WTC11 (cell line): ENCODE results near the gene SYT13. TPM values are rescaled to one million over a fixed set of nuclear protein-coding genes. Genes with fewer than 3 reads are reported as not detected.
A peak's percentile ranks its signal among the peaks of the same experiment; 100 is the strongest.

ENCODE experiments used
- ATAC-seq: fragments of 200-7000 bp; cut with Tn5 transposase; 2 replicates; pipeline ENCODE4 v1.10.0; 2021; ENCODE audit warnings: mild to moderate bottlenecking, moderate library complexity
- CTCF ChIA-PET: fragments of 300-600 bp; sonication (Branson Sonifier 250); formaldehyde crosslinking; loops from one replicate; lab custom pipeline; 2021; ENCODE audit warnings: antibody characterized with exemption; lab: Charles Lee
- POLR2A ChIA-PET: fragments of 350-600 bp; sonication (Branson Sonifier 250); formaldehyde crosslinking; loops from one replicate; lab custom pipeline; 2021; ENCODE audit warnings: antibody characterized with exemption; lab: Charles Lee
- DNase-seq: peaks from one replicate; pipeline ENCODE4 v3.0.0; 2021; ENCODE audit warnings: low spot score
- H3K27ac Mint-ChIP-seq: 2 replicates; pipeline ENCODE4 v1.8.0; 2021; ENCODE audit warnings: mixed read lengths
- H3K27me3 Mint-ChIP-seq: 2 replicates; pipeline ENCODE4 v1.8.0; 2021; ENCODE audit warnings: low read depth, mild to moderate bottlenecking, moderate library complexity, mixed read lengths
- H3K36me3 Mint-ChIP-seq: 2 replicates; pipeline ENCODE4 v1.8.0; 2021; ENCODE audit warnings: mixed read lengths
- H3K4me1 Mint-ChIP-seq: 2 replicates; pipeline ENCODE4 v1.8.0; 2022; ENCODE audit warnings: mixed read lengths
- H3K4me3 Mint-ChIP-seq: 2 replicates; pipeline ENCODE4 v1.8.0; 2021; ENCODE audit warnings: mild to moderate bottlenecking, moderate library complexity, mixed read lengths
- H3K9me3 Mint-ChIP-seq: 2 replicates; pipeline ENCODE4 v1.8.0; 2021; ENCODE audit warnings: mixed read lengths
- CREM ChIP-seq: sonication (generic); formaldehyde crosslinking; IDR thresholded peaks from 2 replicates; pipeline ENCODE4 v1.8.1; 2022; ENCODE audit warnings: mild to moderate bottlenecking, missing genetic modification reagents, moderate library complexity
- CTCF ChIP-seq: fragments of 200-600 bp; IDR thresholded peaks from 2 replicates; pipeline ENCODE4 v1.8.0; 2022; ENCODE audit warnings: antibody characterized with exemption
- E2F5 ChIP-seq: sonication (generic); formaldehyde crosslinking; IDR thresholded peaks from 2 replicates; pipeline ENCODE4 v1.8.1; 2022; ENCODE audit warnings: mild to moderate bottlenecking, moderate library complexity, missing genetic modification reagents
- FOXP1 ChIP-seq: sonication (generic); formaldehyde crosslinking; IDR thresholded peaks from 2 replicates; pipeline ENCODE4 v1.8.0; 2022; ENCODE audit warnings: missing genetic modification reagents, mild to moderate bottlenecking, moderate library complexity, borderline replicate concordance
- FOXP4 ChIP-seq: sonication (generic); formaldehyde crosslinking; IDR thresholded peaks from 2 replicates; pipeline ENCODE4 v1.8.0; 2022; ENCODE audit warnings: mild to moderate bottlenecking, missing genetic modification reagents
- KAT7 ChIP-seq: sonication (generic); formaldehyde crosslinking; IDR thresholded peaks from 2 replicates; pipeline ENCODE4 v1.8.1; 2023; ENCODE audit warnings: missing genetic modification reagents, mild to moderate bottlenecking, borderline replicate concordance
- NFATC4 ChIP-seq: fragments of 250-450 bp; sonication (Bioruptor Pico); IDR thresholded peaks from 2 replicates; pipeline ENCODE4 v1.9.0; 2021; ENCODE audit warnings: mild to moderate bottlenecking
- NFYB ChIP-seq: sonication (generic); formaldehyde crosslinking; conservative IDR thresholded peaks from 2 replicates; pipeline ENCODE4 v1.8.0; 2022; ENCODE audit warnings: low read depth, missing genetic modification reagents
- NR1H2 ChIP-seq: sonication (generic); formaldehyde crosslinking; IDR thresholded peaks from 2 replicates; pipeline ENCODE4 v1.9.0; 2021; ENCODE audit warnings: mild to moderate bottlenecking, moderate library complexity, missing genetic modification reagents
- PREB ChIP-seq: sonication (generic); formaldehyde crosslinking; IDR thresholded peaks from 2 replicates; pipeline ENCODE4 v1.8.1; 2022; ENCODE audit warnings: mild to moderate bottlenecking, missing genetic modification reagents, moderate library complexity, borderline replicate concordance
- SMAD3 ChIP-seq: sonication (generic); formaldehyde crosslinking; IDR thresholded peaks from 2 replicates; pipeline ENCODE4 v1.8.0; 2022; ENCODE audit warnings: missing genetic modification reagents, mild to moderate bottlenecking, borderline replicate concordance
- SOX15 ChIP-seq: fragments of 250-450 bp; sonication (Bioruptor Pico); IDR thresholded peaks from 2 replicates; pipeline ENCODE4 v1.9.0; 2021; ENCODE audit warnings: mild to moderate bottlenecking
- SP1 ChIP-seq: sonication (generic); formaldehyde crosslinking; conservative IDR thresholded peaks from 2 replicates; pipeline ENCODE4 v1.8.1; 2022; ENCODE audit warnings: missing genetic modification reagents
- STAT6 ChIP-seq: sonication (generic); formaldehyde crosslinking; conservative IDR thresholded peaks from 2 replicates; pipeline ENCODE4 v1.8.1; 2023; ENCODE audit warnings: mild to moderate bottlenecking, low read depth, missing genetic modification reagents, moderate library complexity
- USF2 ChIP-seq: sonication (generic); formaldehyde crosslinking; IDR thresholded peaks from 2 replicates; pipeline ENCODE4 v1.8.1; 2023; ENCODE audit warnings: mild to moderate bottlenecking, missing genetic modification reagents, moderate library complexity
- ZBTB43 ChIP-seq: sonication (generic); formaldehyde crosslinking; IDR thresholded peaks from 2 replicates; pipeline ENCODE4 v1.8.1; 2023; ENCODE audit warnings: mild to moderate bottlenecking, missing genetic modification reagents
- ZMAT4 ChIP-seq: fragments of 250-450 bp; sonication (Bioruptor Pico); IDR thresholded peaks from 2 replicates; pipeline ENCODE4 v1.9.0; 2021; ENCODE audit warnings: mild to moderate bottlenecking
- ZNF121 ChIP-seq: sonication (generic); formaldehyde crosslinking; IDR thresholded peaks from 2 replicates; pipeline ENCODE4 v1.8.0; 2023; ENCODE audit warnings: missing genetic modification reagents
- ZNF232 ChIP-seq: sonication (generic); formaldehyde crosslinking; IDR thresholded peaks from 2 replicates; pipeline ENCODE4 v1.8.0; 2022; ENCODE audit warnings: mild to moderate bottlenecking, missing genetic modification reagents
- ZNF396 ChIP-seq: fragments of 250-450 bp; sonication (Bioruptor Pico); IDR thresholded peaks from 2 replicates; pipeline ENCODE4 v1.8.0; 2021; ENCODE audit warnings: mild to moderate bottlenecking, moderate library complexity, borderline replicate concordance
- ZNF416 ChIP-seq: fragments of 250-450 bp; sonication (Bioruptor Pico); IDR thresholded peaks from 2 replicates; pipeline ENCODE4 v1.9.0; 2021; ENCODE audit warnings: mild to moderate bottlenecking, inconsistent platforms
- ZSCAN18 ChIP-seq: fragments of 250-450 bp; sonication (Bioruptor Pico); IDR thresholded peaks from 2 replicates; pipeline ENCODE4 v2.1.2; 2022; ENCODE audit warnings: mild to moderate bottlenecking, moderate library complexity
- total RNA-seq: library from RNA; stranded (reverse); gene quantifications from 3 replicates; pipeline ENCODE4 v1.2.3, GENCODE V29; 2021

Gene SYT13
- total RNA-seq, 1 experiment from 2014 or later, result 10.8 TPM

GRCh38 chr11:45213316-45213665 lies 72.8 kb downstream of the SYT13 start (continued):
- TF ChIP-seq NFATC4 (CRISPR knock-in tag), result no peak
- no peak for TF ChIP-seq PREB
- no peak for TF ChIP-seq ZMAT4 (CRISPR knock-in tag)
- no peak for TF ChIP-seq SOX15 (CRISPR knock-in tag)
- TF ChIP-seq NR1H2, result no peak
- TF ChIP-seq, all 79 proteins: peak for 0

- Mint-ChIP-seq H3K27ac (no peak overlapping the region), H3K4me1 (peaks cover 21% of the 10 kb centered on the region), H3K4me3 (no peak overlapping the region), H3K36me3 (no peaks in the 10 kb centered on the region), H3K27me3 (no peaks in the 10 kb centered on the region; the same call in 1 of the 2 replicates), H3K9me3 (no peaks in the 10 kb centered on the region)
- CTCF ChIA-PET, result interaction anchor here (0.6 to 2.6 kb wide), 16 partner anchors 8 to 127 kb away, joined by 3 to 16 read pairs (median 4); partner anchors contain the start of gene SYT13
- TF ChIP-seq SMAD3 (CRISPR knock-in tag), result no peak
- no peak for TF ChIP-seq CREM
- no peak for TF ChIP-seq NFYB (CRISPR knock-in tag)
- TF ChIP-seq USF2, result no peak
- no peak for TF ChIP-seq E2F5
- TF ChIP-seq CTCF, result peak; percentile 71
- no peak for TF ChIP-seq ZNF396 (CRISPR knock-in tag)
- TF ChIP-seq FOXP4 (CRISPR knock-in tag), result no peak
- TF ChIP-seq KAT7 (CRISPR knock-in tag), result no peak
- no peak for TF ChIP-seq ZMAT4 (CRISPR knock-in tag)
- no peak for TF ChIP-seq ZSCAN18 (CRISPR knock-in tag)
- no peak for TF ChIP-seq ZNF232 (CRISPR knock-in tag)
- no peak for TF ChIP-seq STAT6 (CRISPR knock-in tag)
- TF ChIP-seq SP1 (CRISPR knock-in tag), result no peak
- TF ChIP-seq ZNF416 (CRISPR knock-in tag), result no peak
- no peak for TF ChIP-seq ZBTB43
- peak; percentile 97 for TF ChIP-seq ZNF121 (CRISPR knock-in tag)
- TF ChIP-seq FOXP1 (CRISPR knock-in tag), result no peak
- ATAC-seq (peak; percentile 76), DNase-seq (peak; percentile 71)
- POLR2A ChIA-PET, result no interaction called here
These were observed 73.4 kb downstream of the SYT13 start for GRCh38 chr11:45212566-45213315.
